Measurements from ENCODE around the gene TRIM22.

- TF ChIP-seq, protein P1, sequence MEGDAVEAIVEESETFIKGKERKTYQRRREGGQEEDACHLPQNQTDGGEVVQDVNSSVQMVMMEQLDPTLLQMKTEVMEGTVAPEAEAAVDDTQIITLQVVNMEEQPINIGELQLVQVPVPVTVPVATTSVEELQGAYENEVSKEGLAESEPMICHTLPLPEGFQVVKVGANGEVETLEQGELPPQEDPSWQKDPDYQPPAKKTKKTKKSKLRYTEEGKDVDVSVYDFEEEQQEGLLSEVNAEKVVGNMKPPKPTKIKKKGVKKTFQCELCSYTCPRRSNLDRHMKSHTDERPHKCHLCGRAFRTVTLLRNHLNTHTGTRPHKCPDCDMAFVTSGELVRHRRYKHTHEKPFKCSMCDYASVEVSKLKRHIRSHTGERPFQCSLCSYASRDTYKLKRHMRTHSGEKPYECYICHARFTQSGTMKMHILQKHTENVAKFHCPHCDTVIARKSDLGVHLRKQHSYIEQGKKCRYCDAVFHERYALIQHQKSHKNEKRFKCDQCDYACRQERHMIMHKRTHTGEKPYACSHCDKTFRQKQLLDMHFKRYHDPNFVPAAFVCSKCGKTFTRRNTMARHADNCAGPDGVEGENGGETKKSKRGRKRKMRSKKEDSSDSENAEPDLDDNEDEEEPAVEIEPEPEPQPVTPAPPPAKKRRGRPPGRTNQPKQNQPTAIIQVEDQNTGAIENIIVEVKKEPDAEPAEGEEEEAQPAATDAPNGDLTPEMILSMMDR (IDR thresholded peaks at IDR 0.05), result peak in 5 of 6 experiments; percentile 9 to 52 (median 41)
- no peak for TF ChIP-seq POLR2A (IDR thresholded peaks at IDR 0.05)
Measured at GRCh38 chr11:5712507-5712906, 22.9 kb downstream of the TRIM22 start.

All from thyroid gland (tissue), 4 donors.